HEK293 (cell line): ENCODE data around the gene CPNE9.

Experiments used
- CTCF ChIA-PET: fragments of 350-600 bp; formaldehyde crosslinking; extraction: SDS; loops from one replicate; lab custom pipeline; 2021; ENCODE audit warnings: antibody characterized with exemption; lab: Yijun Ruan, JAX
- POLR2A ChIA-PET: fragments of 300-600 bp; formaldehyde crosslinking; extraction: SDS; loops from one replicate; lab custom pipeline; 2020; ENCODE audit warnings: antibody characterized with exemption, inconsistent platforms; lab: Yijun Ruan, JAX
- H3K27ac ChIP-seq: fragments of 200-500 bp; sonication (Bioruptor generic); 2 replicates; pipeline ENCODE4 v1.5.1; 2014; ENCODE audit warnings: low read depth, low read length, control low read depth, inconsistent platforms; ENCODE audit errors: extremely low read depth
- H3K36me3 ChIP-seq, 2 experiments: fragments of 200-500 bp in 1 of 2; sonication (Bioruptor generic) in 1 of 2; 1 replicate in 1 of 2; 2 replicates in 1 of 2; pipeline ENCODE4 v1.5.1; 2014 to 2017; ENCODE audit warnings: inconsistent platforms in 2 of 2, low read length in 2 of 2; ENCODE audit not compliant: control insufficient read depth in 2 of 2, insufficient read depth in 1 of 2
- H3K4me1 ChIP-seq: fragments of 200-500 bp; sonication (Bioruptor generic); 2 replicates; pipeline ENCODE4 v1.5.1; 2014; ENCODE audit warnings: mild to moderate bottlenecking, low read length, inconsistent platforms; ENCODE audit not compliant: control insufficient read depth, insufficient read depth
- H3K4me3 ChIP-seq: 2 replicates; pipeline ENCODE4 v1.5.1; 2011; ENCODE audit warnings: low read depth, mild to moderate bottlenecking, control low read depth, low read length, moderate library complexity
- H3K9me3 ChIP-seq: fragments of 200-500 bp; sonication (Bioruptor generic); 2 replicates; pipeline ENCODE4 v1.5.1; 2014; ENCODE audit warnings: low read depth, low read length, inconsistent platforms; ENCODE audit not compliant: control insufficient read depth, insufficient read depth
- BCL11B ChIP-seq: fragments of 450-650 bp; formaldehyde crosslinking; IDR thresholded peaks from 2 replicates; pipeline ENCODE4 v1.5.1; 2016; ENCODE audit warnings: low read depth, missing biosample characterization, missing genetic modification characterization
- EGR2 ChIP-seq: fragments of 450-650 bp; formaldehyde crosslinking; IDR thresholded peaks from 2 replicates; pipeline ENCODE4 v1.5.1; 2016; ENCODE audit warnings: low read depth, missing biosample characterization, missing genetic modification characterization
- GLIS1 ChIP-seq: fragments of 450-650 bp; formaldehyde crosslinking; IDR thresholded peaks from 2 replicates; pipeline ENCODE4 v1.5.1; 2016; ENCODE audit warnings: missing biosample characterization, missing genetic modification characterization
- MZF1 ChIP-seq: fragments of 450-650 bp; formaldehyde crosslinking; IDR thresholded peaks from 2 replicates; pipeline ENCODE4 v1.5.1; 2017; ENCODE audit warnings: missing biosample characterization, missing genetic modification characterization, borderline replicate concordance
- SALL2 ChIP-seq: fragments of 450-650 bp; formaldehyde crosslinking; IDR thresholded peaks from 2 replicates; pipeline ENCODE4 v1.5.0; 2017; ENCODE audit warnings: missing biosample characterization, mild to moderate bottlenecking, missing genetic modification characterization, borderline replicate concordance
- ZFHX2 ChIP-seq: fragments of 450-650 bp; formaldehyde crosslinking; conservative IDR thresholded peaks from 2 replicates; pipeline ENCODE4 v1.5.1; 2016; ENCODE audit warnings: missing biosample characterization, missing genetic modification characterization
- ZFP41 ChIP-seq: fragments of 450-650 bp; formaldehyde crosslinking; IDR thresholded peaks from 2 replicates; pipeline ENCODE4 v1.5.1; 2016; ENCODE audit warnings: missing biosample characterization, missing genetic modification characterization, borderline replicate concordance
- ZNF133 ChIP-seq: fragments of 450-650 bp; formaldehyde crosslinking; IDR thresholded peaks from 2 replicates; pipeline ENCODE4 v1.5.1; 2016; ENCODE audit warnings: missing biosample characterization, missing genetic modification characterization
- ZNF24 ChIP-seq: fragments of 450-650 bp; formaldehyde crosslinking; IDR thresholded peaks from 2 replicates; pipeline ENCODE4 v1.5.1; 2016; ENCODE audit warnings: missing biosample characterization, missing genetic modification characterization
- ZNF350 ChIP-seq: fragments of 450-650 bp; formaldehyde crosslinking; IDR thresholded peaks from 2 replicates; pipeline ENCODE4 v1.5.0; 2017; ENCODE audit warnings: missing biosample characterization, mild to moderate bottlenecking, missing genetic modification characterization
- ZNF426 ChIP-seq: fragments of 450-650 bp; formaldehyde crosslinking; IDR thresholded peaks from 2 replicates; pipeline ENCODE4 v1.5.1; 2017; ENCODE audit warnings: missing biosample characterization, missing genetic modification characterization, mild to moderate bottlenecking, inconsistent platforms, moderate library complexity
- ZNF600 ChIP-seq: fragments of 450-650 bp; formaldehyde crosslinking; IDR thresholded peaks from 2 replicates; pipeline ENCODE4 v1.5.1; 2016; ENCODE audit warnings: missing biosample characterization, missing genetic modification characterization
- ZNF610 ChIP-seq: fragments of 450-650 bp; formaldehyde crosslinking; IDR thresholded peaks from 2 replicates; pipeline ENCODE4 v1.5.1; 2016; ENCODE audit warnings: missing biosample characterization, missing genetic modification characterization, borderline replicate concordance
- ZNF664 ChIP-seq: fragments of 450-650 bp; formaldehyde crosslinking; IDR thresholded peaks from 2 replicates; pipeline ENCODE4 v1.5.1; 2016; ENCODE audit warnings: missing biosample characterization, missing genetic modification characterization
- TF ChIP-seq, protein P1 (sequence below): fragments of 450-650 bp; formaldehyde crosslinking; IDR thresholded peaks from 2 replicates; pipeline ENCODE4 v1.5.1; 2016; ENCODE audit warnings: missing biosample characterization, missing genetic modification characterization
- TF ChIP-seq, protein P2 (sequence below): fragments of 450-650 bp; formaldehyde crosslinking; IDR thresholded peaks from 2 replicates; pipeline ENCODE4 v1.5.1; 2016; ENCODE audit warnings: missing biosample characterization, missing genetic modification characterization
- TF ChIP-seq, protein P3 (sequence below): fragments of 450-650 bp; formaldehyde crosslinking; IDR thresholded peaks from 2 replicates; pipeline ENCODE4 v1.5.1; 2017; ENCODE audit warnings: missing biosample characterization, missing genetic modification characterization
- TF ChIP-seq, protein P4 (sequence below): fragments of 450-650 bp; formaldehyde crosslinking; IDR thresholded peaks from 2 replicates; pipeline ENCODE4 v1.5.1; 2017; ENCODE audit warnings: missing biosample characterization, missing genetic modification characterization

CPNE9 gene

DNA sequence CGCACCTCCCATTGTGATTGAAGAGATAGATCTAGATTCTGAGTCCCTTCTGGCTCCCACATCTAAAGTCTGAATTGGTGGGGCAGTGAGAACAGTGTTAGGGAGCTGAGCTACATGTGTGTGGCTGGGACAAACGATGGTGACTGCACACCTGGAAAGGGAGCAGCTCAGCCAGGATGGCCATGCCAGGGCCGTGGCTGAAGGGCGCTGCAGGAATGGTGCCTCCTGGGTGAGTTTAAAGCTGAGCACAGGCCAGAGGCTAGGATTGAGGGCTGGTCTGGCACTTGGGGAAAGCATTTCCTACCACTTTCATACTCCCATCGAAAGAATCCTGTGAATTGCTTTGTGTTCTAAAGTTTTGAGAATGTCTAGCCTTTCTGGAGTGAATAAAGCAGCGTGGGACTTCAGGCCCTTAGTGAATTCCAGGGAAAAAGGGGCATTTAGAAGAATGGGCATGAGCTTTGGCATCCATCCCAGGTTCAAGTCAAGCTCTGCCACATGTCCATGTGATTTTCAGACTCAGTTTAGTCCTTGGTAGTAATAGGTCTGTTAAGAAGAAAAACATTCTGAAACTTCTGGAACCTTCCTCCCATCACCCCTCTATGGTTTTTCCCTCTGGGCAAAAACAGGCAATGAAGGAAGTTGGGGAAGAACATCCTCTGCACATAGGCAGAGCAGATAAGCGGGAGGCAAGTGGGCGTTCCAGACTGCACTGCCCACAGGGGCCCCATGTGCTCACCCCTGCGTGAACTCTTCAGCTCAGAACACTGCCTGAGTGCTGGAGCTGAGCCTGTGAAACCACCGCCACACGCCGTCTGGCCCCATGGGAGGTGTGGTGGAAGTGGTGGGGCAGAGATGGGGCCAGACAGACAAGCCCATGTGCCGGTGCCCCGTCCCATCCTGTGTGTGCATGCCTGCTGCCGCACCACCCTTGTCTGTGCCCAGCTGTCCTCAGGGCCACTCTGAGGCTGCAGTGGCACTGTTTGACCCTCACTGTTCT is 12.9 kb upstream of the CPNE9 start:
- ChIA-PET CTCF (interaction anchor here (2.0 kb wide), 1 partner anchor 187 kb away, joined by 5 read pairs; no protein-coding TSS in a partner anchor), POLR2A (no interaction called here)
- peaks cover 3 to 94% of the 10 kb centered on the region in 2 experiments; a peak in 2 of 3 replicates for H3K36me3 ChIP-seq
- H3K4me3 ChIP-seq, result no peak overlapping the region
- no peak overlapping the region for H3K27ac ChIP-seq
- no peaks in the 10 kb centered on the region for H3K9me3 ChIP-seq
- no peak for TF ChIP-seq ZNF600 (tag by site-specific recombination)
- TF ChIP-seq EGR2 (tag by site-specific recombination), result peak; percentile 71; the same call in 1 of the 2 replicates
- TF ChIP-seq SALL2 (tag by site-specific recombination), result no peak
- peak; percentile 68 for TF ChIP-seq ZFHX2 (tag by site-specific recombination)
- no peaks in the 10 kb centered on the region for H3K4me1 ChIP-seq

DNA sequence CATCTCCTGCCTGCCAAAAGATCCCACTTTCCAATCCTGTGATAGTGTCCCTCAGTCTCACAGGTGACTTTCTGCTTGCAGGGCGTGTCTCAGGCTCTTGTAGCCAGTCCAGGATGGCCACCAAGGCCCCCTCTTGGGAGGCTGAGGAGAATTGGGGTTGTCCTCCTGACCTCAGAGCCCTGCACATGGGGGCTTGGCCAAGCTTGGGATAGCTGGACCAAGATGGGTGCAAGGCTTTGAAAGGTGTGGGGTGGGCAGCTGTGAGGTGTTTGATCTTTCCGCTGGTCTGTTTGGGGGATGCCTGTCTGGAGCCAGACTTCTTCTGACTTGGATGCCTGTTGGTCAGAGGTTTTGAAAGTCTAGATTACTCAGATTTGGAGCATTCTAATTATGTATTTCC is 12.0 kb upstream of the CPNE9 start:
- Histone ChIP-seq H3K4me1 (no peaks in the 10 kb centered on the region), H3K27ac (no peak overlapping the region), H3K36me3 (peaks cover 6 to 91% of the 10 kb centered on the region in 2 experiments; a peak in 2 of 3 replicates), H3K4me3 (no peak overlapping the region), H3K9me3 (no peaks in the 10 kb centered on the region)
- TF ChIP-seq MZF1 (tag by site-specific recombination) (no peak), BCL11B (no peak), ZNF664 (tag by site-specific recombination) (no peak), ZFP41 (no peak), ZNF350 (no peak)
- TF ChIP-seq, protein P1, sequence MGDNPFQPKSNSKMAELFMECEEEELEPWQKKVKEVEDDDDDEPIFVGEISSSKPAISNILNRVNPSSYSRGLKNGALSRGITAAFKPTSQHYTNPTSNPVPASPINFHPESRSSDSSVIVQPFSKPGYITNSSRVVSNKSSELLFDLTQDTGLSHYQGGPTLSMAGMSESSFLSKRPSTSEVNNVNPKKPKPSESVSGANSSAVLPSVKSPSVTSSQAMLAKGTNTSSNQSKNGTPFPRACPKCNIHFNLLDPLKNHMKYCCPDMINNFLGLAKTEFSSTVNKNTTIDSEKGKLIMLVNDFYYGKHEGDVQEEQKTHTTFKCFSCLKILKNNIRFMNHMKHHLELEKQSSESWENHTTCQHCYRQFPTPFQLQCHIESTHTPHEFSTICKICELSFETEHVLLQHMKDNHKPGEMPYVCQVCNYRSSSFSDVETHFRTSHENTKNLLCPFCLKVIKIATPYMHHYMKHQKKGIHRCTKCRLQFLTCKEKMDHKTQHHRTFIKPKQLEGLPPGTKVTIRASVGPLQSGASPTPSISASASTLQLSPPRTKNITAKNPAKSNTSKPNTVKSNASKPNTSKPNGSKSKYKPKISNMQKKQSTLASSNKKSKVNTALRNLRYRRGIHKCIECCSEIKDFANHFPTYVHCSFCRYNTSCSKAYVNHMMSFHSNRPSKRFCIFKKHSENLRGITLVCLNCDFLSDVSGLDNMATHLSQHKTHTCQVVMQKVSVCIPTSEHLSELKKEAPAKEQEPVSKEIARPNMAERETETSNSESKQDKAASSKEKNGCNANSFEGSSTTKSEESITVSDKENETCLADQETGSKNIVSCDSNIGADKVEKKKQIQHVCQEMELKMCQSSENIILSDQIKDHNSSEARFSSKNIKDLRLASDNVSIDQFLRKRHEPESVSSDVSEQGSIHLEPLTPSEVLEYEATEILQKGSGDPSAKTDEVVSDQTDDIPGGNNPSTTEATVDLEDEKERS (tag by site-specific recombination), result no peak
- TF ChIP-seq, protein P2, sequence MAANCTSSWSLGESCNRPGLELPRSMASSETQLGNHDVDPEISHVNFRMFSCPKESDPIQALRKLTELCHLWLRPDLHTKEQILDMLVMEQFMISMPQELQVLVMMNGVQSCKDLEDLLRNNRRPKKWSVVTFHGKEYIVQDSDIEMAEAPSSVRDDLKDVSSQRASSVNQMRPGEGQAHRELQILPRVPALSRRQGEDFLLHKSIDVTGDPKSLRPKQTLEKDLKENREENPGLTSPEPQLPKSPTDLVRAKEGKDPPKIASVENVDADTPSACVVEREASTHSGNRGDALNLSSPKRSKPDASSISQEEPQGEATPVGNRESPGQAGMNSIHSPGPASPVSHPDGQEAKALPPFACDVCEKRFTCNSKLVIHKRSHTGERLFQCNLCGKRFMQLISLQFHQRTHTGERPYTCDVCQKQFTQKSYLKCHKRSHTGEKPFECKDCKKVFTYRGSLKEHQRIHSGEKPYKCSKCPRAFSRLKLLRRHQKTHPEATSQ, result no peak
- POLR2A ChIA-PET, result no interaction called here
- CTCF ChIA-PET, result interaction anchor here (0.6 to 2.0 kb wide), 3 partner anchors 188 to 1464 kb away, joined by 3 to 5 read pairs (median 3); no protein-coding TSS in a partner anchor

DNA sequence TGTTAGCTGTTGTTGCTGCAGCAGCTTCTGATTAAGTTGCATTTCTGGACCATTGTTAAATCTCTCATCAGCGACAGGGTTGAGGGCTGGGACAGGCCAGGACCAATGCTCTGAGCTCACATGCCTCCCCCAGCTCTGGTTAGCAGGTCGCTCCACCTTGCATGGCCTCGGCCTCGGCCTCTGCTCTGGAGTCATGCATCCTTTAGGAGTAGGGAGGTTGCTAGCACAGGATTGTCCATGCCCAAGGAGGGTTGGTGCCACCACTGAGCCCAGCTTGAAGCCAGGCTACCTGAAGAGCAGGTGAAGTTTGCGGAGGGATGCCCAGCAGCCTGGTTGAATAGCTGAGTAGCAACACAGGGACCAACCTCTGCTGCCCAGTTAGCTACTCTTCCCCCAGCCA is 11.2 kb upstream of the CPNE9 start:
- Histone ChIP-seq H3K9me3 (no peaks in the 10 kb centered on the region), H3K4me1 (no peaks in the 10 kb centered on the region), H3K4me3 (no peak overlapping the region), H3K27ac (no peak overlapping the region), H3K36me3 (peaks cover 4 to 93% of the 10 kb centered on the region in 2 experiments; a peak in 2 of 3 replicates)
- ChIA-PET CTCF (interaction anchor here (0.6 to 2.0 kb wide), 5 partner anchors 23 to 1463 kb away, joined by 3 to 5 read pairs (median 4); no protein-coding TSS in a partner anchor), POLR2A (no interaction called here)
- TF ChIP-seq ZNF610 (tag by site-specific recombination) (no peak), ZNF24 (tag by site-specific recombination) (no peak), ZNF133 (no peak), ZNF426 (tag by site-specific recombination) (no peak), GLIS1 (tag by site-specific recombination) (no peak), SALL2 (tag by site-specific recombination) (no peak)
- TF ChIP-seq, protein P3, sequence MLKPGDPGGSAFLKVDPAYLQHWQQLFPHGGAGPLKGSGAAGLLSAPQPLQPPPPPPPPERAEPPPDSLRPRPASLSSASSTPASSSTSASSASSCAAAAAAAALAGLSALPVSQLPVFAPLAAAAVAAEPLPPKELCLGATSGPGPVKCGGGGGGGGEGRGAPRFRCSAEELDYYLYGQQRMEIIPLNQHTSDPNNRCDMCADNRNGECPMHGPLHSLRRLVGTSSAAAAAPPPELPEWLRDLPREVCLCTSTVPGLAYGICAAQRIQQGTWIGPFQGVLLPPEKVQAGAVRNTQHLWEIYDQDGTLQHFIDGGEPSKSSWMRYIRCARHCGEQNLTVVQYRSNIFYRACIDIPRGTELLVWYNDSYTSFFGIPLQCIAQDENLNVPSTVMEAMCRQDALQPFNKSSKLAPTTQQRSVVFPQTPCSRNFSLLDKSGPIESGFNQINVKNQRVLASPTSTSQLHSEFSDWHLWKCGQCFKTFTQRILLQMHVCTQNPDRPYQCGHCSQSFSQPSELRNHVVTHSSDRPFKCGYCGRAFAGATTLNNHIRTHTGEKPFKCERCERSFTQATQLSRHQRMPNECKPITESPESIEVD (tag by site-specific recombination), result no peak
- TF ChIP-seq, protein P1 (tag by site-specific recombination), result no peak
- TF ChIP-seq, protein P4, sequence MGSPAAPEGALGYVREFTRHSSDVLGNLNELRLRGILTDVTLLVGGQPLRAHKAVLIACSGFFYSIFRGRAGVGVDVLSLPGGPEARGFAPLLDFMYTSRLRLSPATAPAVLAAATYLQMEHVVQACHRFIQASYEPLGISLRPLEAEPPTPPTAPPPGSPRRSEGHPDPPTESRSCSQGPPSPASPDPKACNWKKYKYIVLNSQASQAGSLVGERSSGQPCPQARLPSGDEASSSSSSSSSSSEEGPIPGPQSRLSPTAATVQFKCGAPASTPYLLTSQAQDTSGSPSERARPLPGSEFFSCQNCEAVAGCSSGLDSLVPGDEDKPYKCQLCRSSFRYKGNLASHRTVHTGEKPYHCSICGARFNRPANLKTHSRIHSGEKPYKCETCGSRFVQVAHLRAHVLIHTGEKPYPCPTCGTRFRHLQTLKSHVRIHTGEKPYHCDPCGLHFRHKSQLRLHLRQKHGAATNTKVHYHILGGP (tag by site-specific recombination), result no peak
